GM19035 (cell line): ENCODE results near the gene RNU2-63P.
"Not testable (repeated sequence)": the region's sequence is repeated elsewhere in the genome, so short reads cannot be mapped to it uniquely, and the experiment has no call there.

Experiments
- ATAC-seq: cut with Tn5 transposase; IDR thresholded peaks from one replicate; pipeline ENCODE4 v1.9.1; 2021; ENCODE audit not compliant: unreplicated experiment

The RNU2-63P gene

GRCh38 chr2:87987473-87987872 lies 28.9 kb downstream of the RNU2-63P start:
- not testable (repeated sequence) for ATAC-seq

- ATAC-seq: not testable (repeated sequence)
Measured at GRCh38 chr2:87985902-87986301, 30.4 kb downstream of the RNU2-63P start.

- ATAC-seq: not testable (repeated sequence)
Measured at GRCh38 chr2:87981182-87981581, 35.2 kb downstream of the RNU2-63P start.

GRCh38 chr2:87972385-87972784 lies 44.0 kb downstream of the RNU2-63P start:
- ATAC-seq: not testable (repeated sequence)
